ENCODE measurements around the gene IQGAP2.

- TF ChIP-seq CTCF (IDR thresholded peaks at IDR 0.05) (no peak), EZH2 (IDR thresholded peaks at IDR 0.05; ENCODE audit: borderline replicate concordance, insufficient read depth, low read depth, low read length, poor library complexity, severe bottlenecking) (no peak)
These were observed 126.6 kb downstream of the IQGAP2 start for GRCh38 chr5:76529464-76530344.
